ENCODE measurements around the gene ARHGEF38.

ARHGEF38 gene

GRCh38 chr4:105625214-105625613 lies 72.8 kb downstream of the ARHGEF38 start:
- Histone ChIP-seq H3K36me3 (replicated peaks) (no peaks in the 10 kb centered on the region), H3K4me3 (ENCODE audit: low read depth, low read length) (no peak overlapping the region), H3K27me3 (replicated peaks) (no peaks in the 10 kb centered on the region), H3K27ac (no peak overlapping the region)
- in situ Hi-C loops (cut with HindIII; ENCODE audit: low pct_ligation_motif_present, low sequenced_read_pairs) = no loop called here
- no peak for DNase-seq
- TF ChIP-seq, protein P1, sequence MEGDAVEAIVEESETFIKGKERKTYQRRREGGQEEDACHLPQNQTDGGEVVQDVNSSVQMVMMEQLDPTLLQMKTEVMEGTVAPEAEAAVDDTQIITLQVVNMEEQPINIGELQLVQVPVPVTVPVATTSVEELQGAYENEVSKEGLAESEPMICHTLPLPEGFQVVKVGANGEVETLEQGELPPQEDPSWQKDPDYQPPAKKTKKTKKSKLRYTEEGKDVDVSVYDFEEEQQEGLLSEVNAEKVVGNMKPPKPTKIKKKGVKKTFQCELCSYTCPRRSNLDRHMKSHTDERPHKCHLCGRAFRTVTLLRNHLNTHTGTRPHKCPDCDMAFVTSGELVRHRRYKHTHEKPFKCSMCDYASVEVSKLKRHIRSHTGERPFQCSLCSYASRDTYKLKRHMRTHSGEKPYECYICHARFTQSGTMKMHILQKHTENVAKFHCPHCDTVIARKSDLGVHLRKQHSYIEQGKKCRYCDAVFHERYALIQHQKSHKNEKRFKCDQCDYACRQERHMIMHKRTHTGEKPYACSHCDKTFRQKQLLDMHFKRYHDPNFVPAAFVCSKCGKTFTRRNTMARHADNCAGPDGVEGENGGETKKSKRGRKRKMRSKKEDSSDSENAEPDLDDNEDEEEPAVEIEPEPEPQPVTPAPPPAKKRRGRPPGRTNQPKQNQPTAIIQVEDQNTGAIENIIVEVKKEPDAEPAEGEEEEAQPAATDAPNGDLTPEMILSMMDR (IDR thresholded peaks at IDR 0.05; ENCODE audit: low read depth, low read length, missing control alignments) = no peak

DNA sequence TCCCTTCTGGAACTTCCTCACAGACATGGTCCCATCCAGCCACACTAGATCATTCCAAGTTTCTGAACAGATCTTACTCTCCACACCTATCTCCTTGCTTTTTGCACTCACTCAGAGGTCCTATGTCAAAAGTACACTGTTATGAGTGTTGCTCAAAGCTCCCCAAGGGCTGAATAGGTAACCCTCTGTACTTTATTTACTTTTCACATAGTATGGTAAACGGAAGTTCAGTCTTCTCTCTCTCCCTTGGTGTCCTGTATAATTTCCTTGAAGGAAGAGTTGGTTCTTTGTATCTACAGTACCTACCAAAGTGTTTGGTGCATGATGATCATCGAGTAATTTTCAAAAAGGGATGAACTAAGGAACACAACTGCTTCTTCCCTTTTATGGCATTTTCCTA lies 74.4 kb downstream of the ARHGEF38 start:
- H3K27me3 ChIP-seq (replicated peaks) = no peaks in the 10 kb centered on the region
- in situ Hi-C loops (cut with HindIII; ENCODE audit: low pct_ligation_motif_present, low sequenced_read_pairs) = no loop called here
- no peak overlapping the region for H3K27ac ChIP-seq
- no peak for DNase-seq
- no peak overlapping the region for H3K4me3 ChIP-seq (ENCODE audit: low read depth, low read length)
- TF ChIP-seq, protein P1 (IDR thresholded peaks at IDR 0.05; ENCODE audit: low read depth, low read length, missing control alignments) = no peak
- no peaks in the 10 kb centered on the region for H3K36me3 ChIP-seq (replicated peaks)

DNA sequence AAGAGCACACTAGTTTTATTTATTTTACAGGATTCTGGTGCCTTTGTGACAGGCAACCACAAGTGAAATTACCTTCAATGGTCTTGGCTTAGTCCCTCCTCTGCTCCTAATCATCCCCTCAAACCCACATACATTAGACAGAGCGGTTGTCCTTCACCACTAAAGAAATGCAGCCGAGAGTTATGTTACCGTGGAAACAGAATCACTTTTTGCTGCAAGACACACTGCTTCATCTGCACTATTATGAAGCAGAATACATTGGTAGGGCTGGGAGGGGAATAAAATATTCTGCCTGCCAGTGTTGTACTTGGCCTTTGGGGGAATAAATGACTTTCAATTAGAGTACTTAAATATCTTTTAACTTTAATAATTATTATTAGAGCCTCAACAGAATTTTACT lies 75.2 kb downstream of the ARHGEF38 start:
- H3K27me3 ChIP-seq (replicated peaks) = no peaks in the 10 kb centered on the region
- no peaks in the 10 kb centered on the region for H3K36me3 ChIP-seq (replicated peaks)
- no peak overlapping the region for H3K27ac ChIP-seq
- TF ChIP-seq, protein P1 (IDR thresholded peaks at IDR 0.05; ENCODE audit: low read depth, low read length, missing control alignments) = no peak
- in situ Hi-C loops (cut with HindIII; ENCODE audit: low pct_ligation_motif_present, low sequenced_read_pairs) = no loop called here
- DNase-seq = no peak
- no peak overlapping the region for H3K4me3 ChIP-seq (ENCODE audit: low read depth, low read length)

DNA sequence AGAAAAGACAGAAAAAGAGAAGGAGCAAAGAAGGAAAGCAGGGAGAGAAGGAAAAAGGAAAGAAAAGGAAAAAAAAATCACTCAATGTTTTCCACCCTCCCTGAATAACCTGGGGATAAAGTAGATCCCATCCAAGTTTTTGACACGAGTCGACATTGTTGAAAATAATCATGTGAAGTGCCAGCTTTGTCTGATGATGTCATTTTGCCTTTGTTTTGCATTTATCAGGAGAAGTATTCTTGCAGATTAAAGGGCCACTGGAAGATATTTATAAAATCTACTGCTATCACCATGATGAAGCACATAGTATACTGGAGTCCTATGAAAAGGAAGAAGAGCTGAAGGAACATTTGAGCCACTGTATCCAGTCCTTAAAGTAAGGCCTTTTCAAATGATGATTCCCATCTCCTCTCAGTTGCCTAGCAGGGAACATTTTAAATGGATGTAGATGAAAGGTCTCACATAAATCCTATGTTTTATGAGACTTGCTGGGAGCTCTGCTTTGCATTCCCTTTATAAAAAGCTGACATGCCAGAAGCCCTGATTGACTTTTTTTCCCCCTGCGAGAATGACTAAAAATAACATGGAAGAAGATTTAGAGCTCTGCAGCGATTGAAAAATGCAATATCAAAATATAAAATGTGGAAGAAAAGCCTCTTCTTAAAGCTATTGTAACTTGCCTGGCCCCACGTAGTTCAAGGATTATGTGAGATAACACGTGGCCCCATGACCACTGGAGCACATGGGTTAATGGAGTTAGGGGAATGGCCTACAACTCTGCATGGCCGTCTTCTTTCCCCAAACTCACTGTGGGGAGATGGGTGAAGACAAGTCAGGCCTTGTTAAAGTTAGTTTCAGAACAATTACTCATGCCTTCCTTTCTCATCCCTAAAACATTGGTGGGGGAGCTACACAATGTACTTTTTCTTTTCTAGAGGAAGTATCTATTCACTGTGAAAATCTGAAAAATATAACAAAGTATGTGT lies 78.5 kb downstream of the ARHGEF38 start:
- TF ChIP-seq, protein P1 (IDR thresholded peaks at IDR 0.05; ENCODE audit: low read depth, low read length, missing control alignments) = no peak
- DNase-seq = no peak
- in situ Hi-C loops (cut with HindIII; ENCODE audit: low pct_ligation_motif_present, low sequenced_read_pairs) = no loop called here
- Histone ChIP-seq H3K4me3 (ENCODE audit: low read depth, low read length) (no peak overlapping the region), H3K36me3 (replicated peaks) (no peaks in the 10 kb centered on the region), H3K27me3 (replicated peaks) (no peaks in the 10 kb centered on the region), H3K27ac (no peak overlapping the region)

DNA sequence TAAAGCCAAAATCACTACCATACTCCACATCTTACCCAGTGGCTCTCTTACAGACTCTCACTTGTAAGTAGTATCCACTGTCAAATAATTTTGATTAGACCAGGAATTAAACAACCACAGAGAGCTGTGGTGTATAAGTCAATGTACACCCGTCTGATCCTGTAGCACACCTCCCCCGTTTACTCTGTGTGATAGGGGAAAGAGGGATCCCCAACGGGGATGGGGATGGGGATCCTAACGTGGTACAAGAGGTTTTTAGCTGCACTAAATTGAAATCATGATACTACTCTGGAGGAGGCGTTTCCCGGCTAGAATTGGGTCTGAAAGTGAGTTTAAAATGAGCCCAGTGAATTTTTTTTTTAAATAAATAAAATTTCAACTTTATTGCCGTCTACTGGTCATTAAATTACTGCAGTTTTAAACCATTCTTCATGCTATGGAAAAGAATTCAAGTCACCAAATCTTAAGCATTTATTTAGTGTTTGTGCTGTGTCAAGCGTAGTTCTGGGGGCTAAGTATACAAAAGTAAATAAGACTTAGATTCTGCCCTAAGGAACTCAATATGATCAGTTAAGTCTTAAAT lies 79.5 kb downstream of the ARHGEF38 start:
- TF ChIP-seq, protein P1 (IDR thresholded peaks at IDR 0.05; ENCODE audit: low read depth, low read length, missing control alignments) = no peak
- in situ Hi-C loops (cut with HindIII; ENCODE audit: low pct_ligation_motif_present, low sequenced_read_pairs) = no loop called here
- Histone ChIP-seq H3K36me3 (replicated peaks) (no peaks in the 10 kb centered on the region), H3K27me3 (replicated peaks) (no peaks in the 10 kb centered on the region), H3K27ac (no peak overlapping the region), H3K4me3 (ENCODE audit: low read depth, low read length) (no peak overlapping the region)
- DNase-seq = no peak

Data from brain microvascular endothelial cell (primary cell).